KMS-11 (cell line): Measurements from ENCODE around the gene MFSD1.

Experiments used
- H2AFZ ChIP-seq: fragments of 200-600 bp; sonication (generic); 2 replicates; pipeline ENCODE4 v1.6.1; 2016; ENCODE audit warnings: antibody characterized with exemption, mixed run types, low read depth
- H3K27ac ChIP-seq: fragments of 200-600 bp; sonication (generic); 2 replicates; pipeline ENCODE4 v1.6.1; 2016; ENCODE audit warnings: mild to moderate bottlenecking, mixed run types
- H3K27me3 ChIP-seq: fragments of 200-600 bp; sonication (generic); 2 replicates; pipeline ENCODE4 v1.6.1; 2017; ENCODE audit warnings: mild to moderate bottlenecking, low read depth, mixed run types, moderate library complexity; ENCODE audit not compliant: insufficient read depth
- H3K36me3 ChIP-seq: fragments of 200-600 bp; sonication (generic); 2 replicates; pipeline ENCODE4 v1.6.1; 2017; ENCODE audit warnings: mild to moderate bottlenecking, mixed run types; ENCODE audit not compliant: insufficient read depth
- H3K4me1 ChIP-seq: fragments of 200-600 bp; sonication (generic); 2 replicates; pipeline ENCODE4 v1.6.1; 2016; ENCODE audit warnings: mild to moderate bottlenecking, low read depth, mixed run types; ENCODE audit not compliant: poor library complexity, severe bottlenecking
- H3K4me2 ChIP-seq: fragments of 200-600 bp; sonication (generic); 2 replicates; pipeline ENCODE4 v1.7.0; 2016; ENCODE audit warnings: mild to moderate bottlenecking, mixed run types
- H3K4me3 ChIP-seq: fragments of 200-600 bp; sonication (generic); IDR thresholded peaks from 2 replicates; pipeline ENCODE4 v1.6.1; 2017; ENCODE audit warnings: low read depth, low read length, mixed read lengths; ENCODE audit not compliant: insufficient read depth
- H3K79me2 ChIP-seq: fragments of 200-600 bp; sonication (generic); 2 replicates; pipeline ENCODE4 v1.6.1; 2016; ENCODE audit warnings: low read depth, mixed run types; ENCODE audit not compliant: insufficient read depth
- H3K9ac ChIP-seq: fragments of 200-600 bp; sonication (generic); 2 replicates; pipeline ENCODE4 v1.6.1; 2016; ENCODE audit warnings: mild to moderate bottlenecking, mixed run types
- H4K20me1 ChIP-seq: fragments of 200-600 bp; sonication (generic); 2 replicates; pipeline ENCODE4 v1.6.1; 2016; ENCODE audit warnings: mild to moderate bottlenecking, mixed run types; ENCODE audit not compliant: insufficient read depth
- TF ChIP-seq, protein P1 (sequence below): fragments of 200-600 bp; sonication (generic); conservative IDR thresholded peaks from 2 replicates; pipeline ENCODE4 v1.6.1; 2017; ENCODE audit warnings: low read depth, mild to moderate bottlenecking, antibody characterized with exemption, low read length, moderate library complexity, mixed read lengths

The MFSD1 gene

GRCh38 chr3:158782283-158782989 is 19.4 kb upstream of the MFSD1 start:
- no peaks in the 10 kb centered on the region for H3K27me3 ChIP-seq
- no peak overlapping the region for H3K9ac ChIP-seq
- H3K4me2 ChIP-seq: no peak overlapping the region
- no peaks in the 10 kb centered on the region for H3K4me1 ChIP-seq
- H3K4me3 ChIP-seq: no peak overlapping the region
- H3K79me2 ChIP-seq: no peaks in the 10 kb centered on the region
- H2AFZ ChIP-seq: no peak overlapping the region
- H3K27ac ChIP-seq: no peak overlapping the region
- H4K20me1 ChIP-seq: no peaks in the 10 kb centered on the region
- no peaks in the 10 kb centered on the region for H3K36me3 ChIP-seq
- TF ChIP-seq, protein P1, sequence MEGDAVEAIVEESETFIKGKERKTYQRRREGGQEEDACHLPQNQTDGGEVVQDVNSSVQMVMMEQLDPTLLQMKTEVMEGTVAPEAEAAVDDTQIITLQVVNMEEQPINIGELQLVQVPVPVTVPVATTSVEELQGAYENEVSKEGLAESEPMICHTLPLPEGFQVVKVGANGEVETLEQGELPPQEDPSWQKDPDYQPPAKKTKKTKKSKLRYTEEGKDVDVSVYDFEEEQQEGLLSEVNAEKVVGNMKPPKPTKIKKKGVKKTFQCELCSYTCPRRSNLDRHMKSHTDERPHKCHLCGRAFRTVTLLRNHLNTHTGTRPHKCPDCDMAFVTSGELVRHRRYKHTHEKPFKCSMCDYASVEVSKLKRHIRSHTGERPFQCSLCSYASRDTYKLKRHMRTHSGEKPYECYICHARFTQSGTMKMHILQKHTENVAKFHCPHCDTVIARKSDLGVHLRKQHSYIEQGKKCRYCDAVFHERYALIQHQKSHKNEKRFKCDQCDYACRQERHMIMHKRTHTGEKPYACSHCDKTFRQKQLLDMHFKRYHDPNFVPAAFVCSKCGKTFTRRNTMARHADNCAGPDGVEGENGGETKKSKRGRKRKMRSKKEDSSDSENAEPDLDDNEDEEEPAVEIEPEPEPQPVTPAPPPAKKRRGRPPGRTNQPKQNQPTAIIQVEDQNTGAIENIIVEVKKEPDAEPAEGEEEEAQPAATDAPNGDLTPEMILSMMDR: no peak

- Histone ChIP-seq H3K4me2 (no peak overlapping the region), H3K4me3 (no peak overlapping the region), H3K4me1 (no peaks in the 10 kb centered on the region), H3K79me2 (no peaks in the 10 kb centered on the region), H4K20me1 (no peaks in the 10 kb centered on the region), H2AFZ (no peak overlapping the region), H3K27ac (no peak overlapping the region), H3K9ac (no peak overlapping the region), H3K36me3 (no peaks in the 10 kb centered on the region), H3K27me3 (no peaks in the 10 kb centered on the region)
- TF ChIP-seq, protein P1: no peak
These were observed 18.8 kb upstream of the MFSD1 start for GRCh38 chr3:158783051-158783450.

- TF ChIP-seq, protein P1: no peak
- peaks cover 4% of the 10 kb centered on the region for H3K4me1 ChIP-seq
- no peak overlapping the region for H3K4me2 ChIP-seq
- H3K79me2 ChIP-seq: no peaks in the 10 kb centered on the region
- H3K36me3 ChIP-seq: no peaks in the 10 kb centered on the region
- no peak overlapping the region for H2AFZ ChIP-seq
- H4K20me1 ChIP-seq: no peaks in the 10 kb centered on the region
- no peak overlapping the region for H3K27ac ChIP-seq
- H3K4me3 ChIP-seq: no peak overlapping the region
- no peaks in the 10 kb centered on the region for H3K27me3 ChIP-seq
- H3K9ac ChIP-seq: no peak overlapping the region
These were observed 15.9 kb upstream of the MFSD1 start for GRCh38 chr3:158785972-158786371.

DNA sequence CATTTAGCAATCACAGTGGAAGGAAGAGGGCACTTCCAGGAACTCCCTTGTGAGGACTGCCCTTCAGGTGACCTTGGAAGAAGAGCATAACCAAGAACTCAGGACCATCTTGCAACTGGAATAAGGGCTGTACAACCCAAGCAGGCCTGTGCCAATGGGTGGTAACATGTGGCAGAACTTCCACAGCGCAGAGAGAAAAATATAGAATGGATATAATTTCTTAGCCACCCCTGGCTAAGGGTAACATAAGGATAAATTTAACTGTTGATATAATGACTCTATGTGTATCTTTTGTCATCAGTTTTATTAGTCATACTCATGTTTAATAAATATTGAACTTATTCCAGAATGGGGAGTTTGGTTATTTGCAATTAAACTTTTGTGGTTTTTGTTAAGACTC is 13.4 kb upstream of the MFSD1 start:
- no peak overlapping the region for H3K27ac ChIP-seq
- H3K79me2 ChIP-seq: no peaks in the 10 kb centered on the region
- H3K27me3 ChIP-seq: no peaks in the 10 kb centered on the region
- no peak overlapping the region for H3K9ac ChIP-seq
- TF ChIP-seq, protein P1: no peak
- no peak overlapping the region for H3K4me3 ChIP-seq
- no peak overlapping the region for H2AFZ ChIP-seq
- no peak overlapping the region for H3K4me2 ChIP-seq
- H3K36me3 ChIP-seq: no peaks in the 10 kb centered on the region
- peaks cover 10% of the 10 kb centered on the region for H3K4me1 ChIP-seq
- H4K20me1 ChIP-seq: no peaks in the 10 kb centered on the region
